ENCODE measurements around the gene RMND1.

RMND1 gene

GRCh38 chr6:151414641-151415260 is 37.2 kb downstream of the RMND1 start:
- no peak for DNase-seq (ENCODE audit: low read depth)

- DNase-seq (ENCODE audit: low read depth) = peak; percentile 59
These were observed 38.4 kb downstream of the RMND1 start for GRCh38 chr6:151413372-151414145.

GRCh38 chr6:151412909-151413308 is 39.0 kb downstream of the RMND1 start:
- DNase-seq (ENCODE audit: low read depth) = no peak

GRCh38 chr6:151409679-151410078 is 42.2 kb downstream of the RMND1 start:
- no peak for DNase-seq (ENCODE audit: low read depth)

GRCh38 chr6:151409260-151409659 is 42.7 kb downstream of the RMND1 start:
- no peak for DNase-seq (ENCODE audit: low read depth)

- no peak for DNase-seq (ENCODE audit: low read depth)
These were observed 43.1 kb downstream of the RMND1 start for GRCh38 chr6:151408858-151409257.

- no peak for DNase-seq (ENCODE audit: low read depth)
These were observed 48.0 kb downstream of the RMND1 start for GRCh38 chr6:151403919-151404308.

- no peak for DNase-seq (ENCODE audit: low read depth)
These were observed 49.7 kb downstream of the RMND1 start for GRCh38 chr6:151402228-151402627.

- no peak for DNase-seq (ENCODE audit: low read depth)
These were observed 51.5 kb downstream of the RMND1 start for GRCh38 chr6:151400473-151400872.

GRCh38 chr6:151399679-151400078 is 52.2 kb downstream of the RMND1 start:
- no peak for DNase-seq (ENCODE audit: low read depth)

GRCh38 chr6:151393410-151393809 is 58.5 kb downstream of the RMND1 start:
- no peak for DNase-seq (ENCODE audit: low read depth)

GRCh38 chr6:151392427-151392826 is 59.5 kb downstream of the RMND1 start:
- no peak for DNase-seq (ENCODE audit: low read depth)

- DNase-seq (ENCODE audit: low read depth) = peak; percentile 53
These were observed 60.2 kb downstream of the RMND1 start, which contains the start of gene ZBTB2 for GRCh38 chr6:151391471-151392413. ZBTB2 (minus strand) TSS chr6:151391559; CDS start chr6:151373637, 17,922 bp downstream.

GRCh38 chr6:151390851-151391470 is 61.0 kb downstream of the RMND1 start:
- peak; percentile 75 for DNase-seq (ENCODE audit: low read depth)

GRCh38 chr6:151390276-151390850 is 61.6 kb downstream of the RMND1 start:
- DNase-seq (ENCODE audit: low read depth) = peak; percentile 97

GRCh38 chr6:151389618-151390275 is 62.2 kb downstream of the RMND1 start:
- DNase-seq (ENCODE audit: low read depth) = no peak

- DNase-seq (ENCODE audit: low read depth) = no peak
These were observed 62.8 kb downstream of the RMND1 start for GRCh38 chr6:151388997-151389617.

- DNase-seq (ENCODE audit: low read depth) = no peak
These were observed 63.7 kb downstream of the RMND1 start for GRCh38 chr6:151388236-151388635.

GRCh38 chr6:151387175-151387970 is 64.6 kb downstream of the RMND1 start:
- no peak for DNase-seq (ENCODE audit: low read depth)

- no peak for DNase-seq (ENCODE audit: low read depth)
These were observed 66.7 kb downstream of the RMND1 start for GRCh38 chr6:151385177-151385576.
